ENCODE results near the gene CDC42BPA.

DNA sequence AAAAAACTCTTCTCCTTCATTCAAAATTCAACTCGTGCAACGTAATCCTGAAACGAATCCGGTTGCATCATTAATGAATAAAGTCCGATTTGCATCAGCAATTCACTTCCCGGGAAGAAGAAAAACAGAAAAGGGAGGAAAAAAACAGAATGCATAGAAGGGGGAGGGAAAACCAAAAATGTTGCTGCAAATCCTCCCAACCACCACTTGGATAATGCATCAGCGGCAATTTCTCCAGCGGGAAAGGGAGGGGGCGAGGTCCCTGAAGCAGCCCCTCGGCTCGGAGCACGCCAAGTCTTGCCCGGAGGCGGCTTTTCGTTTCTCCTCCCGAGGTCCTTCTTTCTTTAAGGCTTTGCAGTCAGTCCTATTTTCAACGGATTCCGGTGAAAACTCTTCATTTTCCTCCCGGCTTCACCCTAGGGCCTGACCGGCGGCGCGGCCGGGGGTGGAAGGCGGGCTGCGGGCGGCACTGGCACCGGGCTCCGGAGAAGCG lies 723 bp downstream of the CDC42BPA start:
- no peak for TF ChIP-seq EZH2 (IDR thresholded peaks at IDR 0.05; ENCODE audit: low read length)
- TF ChIP-seq, protein P1, sequence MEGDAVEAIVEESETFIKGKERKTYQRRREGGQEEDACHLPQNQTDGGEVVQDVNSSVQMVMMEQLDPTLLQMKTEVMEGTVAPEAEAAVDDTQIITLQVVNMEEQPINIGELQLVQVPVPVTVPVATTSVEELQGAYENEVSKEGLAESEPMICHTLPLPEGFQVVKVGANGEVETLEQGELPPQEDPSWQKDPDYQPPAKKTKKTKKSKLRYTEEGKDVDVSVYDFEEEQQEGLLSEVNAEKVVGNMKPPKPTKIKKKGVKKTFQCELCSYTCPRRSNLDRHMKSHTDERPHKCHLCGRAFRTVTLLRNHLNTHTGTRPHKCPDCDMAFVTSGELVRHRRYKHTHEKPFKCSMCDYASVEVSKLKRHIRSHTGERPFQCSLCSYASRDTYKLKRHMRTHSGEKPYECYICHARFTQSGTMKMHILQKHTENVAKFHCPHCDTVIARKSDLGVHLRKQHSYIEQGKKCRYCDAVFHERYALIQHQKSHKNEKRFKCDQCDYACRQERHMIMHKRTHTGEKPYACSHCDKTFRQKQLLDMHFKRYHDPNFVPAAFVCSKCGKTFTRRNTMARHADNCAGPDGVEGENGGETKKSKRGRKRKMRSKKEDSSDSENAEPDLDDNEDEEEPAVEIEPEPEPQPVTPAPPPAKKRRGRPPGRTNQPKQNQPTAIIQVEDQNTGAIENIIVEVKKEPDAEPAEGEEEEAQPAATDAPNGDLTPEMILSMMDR (optimal IDR thresholded peaks at IDR 0.05 in 1 of 3, IDR thresholded peaks at IDR 0.05 in 1 of 3, conservative IDR thresholded peaks at IDR 0.05 in 1 of 3; ENCODE audit: extremely low read depth in 1 of 3, insufficient read depth in 2 of 3, low read length in 3 of 3), result peak; percentile 5 to 29 (median 19)
